Renal cortical epithelial cell (primary cell): Measurements from ENCODE around the gene PPP1R9A. TPM values are rescaled to one million over a fixed set of nuclear protein-coding genes. Genes with fewer than 3 reads are reported as not detected.

Source experiments
- DNase-seq: peaks from one replicate; pipeline ENCODE4 v3.0.0-alpha.2; 2011; ENCODE audit warnings: low read depth
- total RNA-seq: library from RNA; depleted of rRNA; stranded (reverse); fragments of >200 nt; gene quantifications from 2 replicates; pipeline ENCODE4 v1.2.3, GENCODE V29; 2014

PPP1R9A gene
- total RNA-seq, 1 donor from 2014 or later: 56.6 TPM

GRCh38 chr7:95201727-95202126 lies 294.3 kb downstream of the PPP1R9A start:
- no peak for DNase-seq

- no peak for DNase-seq
Measured at GRCh38 chr7:95204618-95205017, 297.2 kb downstream of the PPP1R9A start.

GRCh38 chr7:95205665-95206225 lies 298.4 kb downstream of the PPP1R9A start:
- DNase-seq: peak; percentile 81

GRCh38 chr7:95209276-95209675 lies 301.9 kb downstream of the PPP1R9A start:
- DNase-seq: peak; percentile 74

- DNase-seq: no peak
Measured at GRCh38 chr7:95209788-95210187, 302.4 kb downstream of the PPP1R9A start.

GRCh38 chr7:95213148-95213547 lies 305.8 kb downstream of the PPP1R9A start:
- DNase-seq: no peak

- DNase-seq: peak; percentile 71
Measured at GRCh38 chr7:95213809-95214492, 306.6 kb downstream of the PPP1R9A start.

GRCh38 chr7:95219721-95220120 lies 312.3 kb downstream of the PPP1R9A start:
- DNase-seq: no peak

GRCh38 chr7:95220328-95220727 lies 312.9 kb downstream of the PPP1R9A start:
- DNase-seq: no peak

- peak; percentile 71 for DNase-seq
Measured at GRCh38 chr7:95225301-95225700, 317.9 kb downstream of the PPP1R9A start.

GRCh38 chr7:95229301-95229700 lies 321.9 kb downstream of the PPP1R9A start:
- no peak for DNase-seq

- no peak for DNase-seq
Measured at GRCh38 chr7:95238252-95238943, 331.0 kb downstream of the PPP1R9A start.

GRCh38 chr7:95240921-95241320 lies 333.5 kb downstream of the PPP1R9A start:
- DNase-seq: no peak

GRCh38 chr7:95242266-95242665 lies 334.9 kb downstream of the PPP1R9A start:
- no peak for DNase-seq

GRCh38 chr7:95244616-95245015 lies 337.2 kb downstream of the PPP1R9A start:
- no peak for DNase-seq

- DNase-seq: no peak
Measured at GRCh38 chr7:95245828-95246500, 338.6 kb downstream of the PPP1R9A start.

- peak; percentile 82 for DNase-seq
Measured at GRCh38 chr7:95246831-95247370, 339.5 kb downstream of the PPP1R9A start.

- DNase-seq: no peak
Measured at GRCh38 chr7:95250571-95250970, 343.2 kb downstream of the PPP1R9A start.

GRCh38 chr7:95251966-95252365 lies 344.6 kb downstream of the PPP1R9A start:
- DNase-seq: no peak

GRCh38 chr7:95253986-95254385 lies 346.6 kb downstream of the PPP1R9A start:
- DNase-seq: no peak

- peak; percentile 6 for DNase-seq
Measured at GRCh38 chr7:95255691-95256090, 348.3 kb downstream of the PPP1R9A start.

- DNase-seq: no peak
Measured at GRCh38 chr7:95261895-95262415, 354.6 kb downstream of the PPP1R9A start.
